ENCODE results near the gene HEXD. TPM values are rescaled to one million over a fixed set of nuclear protein-coding genes. Genes with fewer than 3 reads are reported as not detected.
"Not testable (repeated sequence)": the region's sequence is repeated elsewhere in the genome, so short reads cannot be mapped to it uniquely, and the experiment has no call there.

HEXD gene
- polyA plus RNA-seq (2013, experiment 1 of 2; ENCODE audit: insufficient read length): 15.2 TPM
- polyA plus RNA-seq (2013, experiment 2 of 2; ENCODE audit: insufficient read length): 13.8 TPM

DNA sequence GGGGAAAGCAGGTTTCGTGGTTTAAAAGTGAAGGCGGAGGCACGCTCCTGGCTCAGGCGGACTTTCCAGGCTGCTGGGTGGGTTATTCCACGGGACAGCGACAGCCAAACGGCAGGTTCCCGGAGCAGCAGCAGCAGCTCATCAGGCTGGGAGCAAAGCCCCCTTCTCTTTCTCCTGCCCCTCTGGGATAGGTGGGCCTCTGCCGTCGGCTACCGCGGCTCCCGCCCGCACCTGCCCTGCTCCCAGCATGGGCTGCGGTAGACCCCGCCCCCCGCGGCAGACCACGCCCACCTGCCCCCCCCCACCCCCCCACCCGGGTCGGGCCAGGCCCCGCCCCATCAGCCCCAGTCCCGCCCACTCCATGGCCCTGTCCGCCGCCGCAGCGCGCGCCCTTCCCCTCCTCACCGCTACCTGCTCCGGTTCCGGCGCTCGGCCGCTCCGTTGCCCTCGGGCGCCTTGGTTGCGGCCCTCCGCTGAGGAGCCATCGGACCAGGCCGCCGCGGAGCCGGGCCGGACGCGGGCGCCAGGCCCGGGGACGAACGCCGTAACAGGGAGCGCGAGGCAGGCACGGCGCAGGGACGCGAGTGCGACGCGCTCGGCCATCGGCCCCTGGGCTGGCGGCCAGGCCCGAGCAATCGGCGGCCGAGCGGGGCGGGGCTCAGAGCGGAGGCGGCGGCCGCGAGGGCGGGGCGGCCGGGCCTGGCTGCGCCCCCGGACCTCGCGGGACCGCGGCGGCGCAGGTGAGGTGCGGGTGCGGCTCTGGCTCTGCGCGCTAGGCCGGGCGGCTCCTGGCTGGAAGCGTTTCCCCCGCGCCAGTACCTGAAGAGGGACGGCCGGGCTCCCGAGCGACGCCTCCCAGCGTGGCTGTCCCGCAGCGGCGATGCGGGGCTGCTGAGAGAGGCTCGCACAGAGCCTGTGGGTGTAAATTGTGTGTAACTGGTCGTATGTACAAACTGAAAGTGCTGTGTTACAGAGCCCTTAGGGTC, at the start of gene HEXD, which contains the start of gene OGFOD3:
Gene HEXD, plus strand, starts transcription at position 347 of the 986 bp plus-strand sequence. CDS start 1,453 bp downstream, outside the sequence.
Gene OGFOD3, minus strand, starts transcription at position 586 of the 986 bp plus-strand sequence. Its CDS starts 101 bp downstream, at position 485.
- peak; percentile 80 for DNase-seq

DNA sequence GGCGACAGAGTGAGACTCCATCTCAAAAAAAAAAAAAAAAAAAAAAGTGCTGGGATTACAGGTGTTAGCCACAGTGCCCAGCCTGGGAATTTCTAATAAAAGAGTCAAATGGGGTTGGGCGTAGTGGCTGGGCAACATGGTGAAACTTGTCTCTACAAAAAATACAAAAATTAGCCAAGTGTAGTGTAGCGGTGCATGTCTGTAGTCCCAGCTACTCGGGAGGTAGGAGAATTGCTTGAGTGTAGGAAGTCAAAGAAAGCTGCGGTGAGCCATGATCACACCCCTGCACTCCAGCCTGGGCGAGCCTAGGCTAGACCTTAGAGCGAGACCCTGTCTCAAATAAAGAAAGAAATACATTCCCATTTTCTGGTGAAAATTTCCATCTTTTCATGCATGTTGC, 48.9 kb upstream of the HEXD start:
- DNase-seq: no peak

DNA sequence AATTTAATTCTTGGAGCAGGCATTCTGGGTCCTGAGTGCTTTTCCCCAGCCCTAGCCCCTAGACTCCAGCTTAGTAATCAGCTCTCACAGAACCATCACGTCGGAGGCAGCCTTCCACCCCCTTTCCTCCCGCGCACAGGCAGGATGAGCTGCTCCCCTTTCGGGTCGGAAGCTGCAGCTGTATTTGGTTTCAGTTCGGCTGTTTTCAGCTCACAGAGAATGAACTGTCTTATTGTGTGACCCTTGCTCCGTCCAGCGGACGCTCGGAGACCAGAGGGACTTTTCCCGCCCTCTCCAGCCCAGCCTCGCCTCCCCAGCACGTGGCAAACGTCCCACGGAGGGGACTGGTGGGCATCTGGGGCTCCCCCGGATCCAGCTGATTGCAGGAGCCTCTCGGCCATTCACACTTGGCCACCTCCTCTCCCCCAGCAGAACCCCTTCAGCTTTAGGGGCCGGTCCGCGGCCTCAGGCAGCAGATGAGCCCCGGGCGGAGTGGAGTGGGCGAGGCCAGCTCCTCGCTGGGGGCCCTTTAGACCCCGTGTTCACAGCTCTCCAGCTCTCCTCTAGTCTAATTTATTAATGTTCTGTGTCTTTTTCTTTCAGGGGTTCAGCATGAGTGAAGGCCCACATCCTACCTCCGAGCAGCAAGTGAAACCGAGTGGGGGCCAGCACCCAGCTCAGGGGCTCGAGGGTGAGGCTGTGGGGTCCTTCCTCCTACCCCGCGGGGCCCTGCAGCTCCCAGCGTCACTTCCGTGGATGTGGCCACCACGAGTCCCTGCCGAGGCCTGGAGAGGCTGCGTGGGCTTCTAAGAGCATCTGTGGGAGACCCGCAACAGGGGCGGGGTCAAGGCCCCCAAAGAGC, 47.4 kb upstream of the HEXD start:
- no peak for DNase-seq

- no peak for DNase-seq
Observed at GRCh38 chr17:82371333-82372248, 46.6 kb upstream of the HEXD start, which contains the start of gene UTS2R. Gene UTS2R, plus strand, starts transcription at chr17:82371765. Its CDS starts 2,560 bp downstream, at chr17:82374325.

GRCh38 chr17:82372249-82373071, 45.7 kb upstream of the HEXD start:
- DNase-seq: no peak

GRCh38 chr17:82373072-82373452, 45.1 kb upstream of the HEXD start:
- not testable (repeated sequence) for DNase-seq

- DNase-seq: no peak
Observed at GRCh38 chr17:82373731-82374625, 44.2 kb upstream of the HEXD start.

DNA sequence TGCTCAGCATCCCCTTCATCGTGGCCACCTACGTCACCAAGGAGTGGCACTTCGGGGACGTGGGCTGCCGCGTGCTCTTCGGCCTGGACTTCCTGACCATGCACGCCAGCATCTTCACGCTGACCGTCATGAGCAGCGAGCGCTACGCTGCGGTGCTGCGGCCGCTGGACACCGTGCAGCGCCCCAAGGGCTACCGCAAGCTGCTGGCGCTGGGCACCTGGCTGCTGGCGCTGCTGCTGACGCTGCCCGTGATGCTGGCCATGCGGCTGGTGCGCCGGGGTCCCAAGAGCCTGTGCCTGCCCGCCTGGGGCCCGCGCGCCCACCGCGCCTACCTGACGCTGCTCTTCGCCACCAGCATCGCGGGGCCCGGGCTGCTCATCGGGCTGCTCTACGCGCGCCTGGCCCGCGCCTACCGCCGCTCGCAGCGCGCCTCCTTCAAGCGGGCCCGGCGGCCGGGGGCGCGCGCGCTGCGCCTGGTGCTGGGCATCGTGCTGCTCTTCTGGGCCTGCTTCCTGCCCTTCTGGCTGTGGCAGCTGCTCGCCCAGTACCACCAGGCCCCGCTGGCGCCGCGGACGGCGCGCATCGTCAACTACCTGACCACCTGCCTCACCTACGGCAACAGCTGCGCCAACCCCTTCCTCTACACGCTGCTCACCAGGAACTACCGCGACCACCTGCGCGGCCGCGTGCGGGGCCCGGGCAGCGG, 43.4 kb upstream of the HEXD start:
- no peak for DNase-seq

DNA sequence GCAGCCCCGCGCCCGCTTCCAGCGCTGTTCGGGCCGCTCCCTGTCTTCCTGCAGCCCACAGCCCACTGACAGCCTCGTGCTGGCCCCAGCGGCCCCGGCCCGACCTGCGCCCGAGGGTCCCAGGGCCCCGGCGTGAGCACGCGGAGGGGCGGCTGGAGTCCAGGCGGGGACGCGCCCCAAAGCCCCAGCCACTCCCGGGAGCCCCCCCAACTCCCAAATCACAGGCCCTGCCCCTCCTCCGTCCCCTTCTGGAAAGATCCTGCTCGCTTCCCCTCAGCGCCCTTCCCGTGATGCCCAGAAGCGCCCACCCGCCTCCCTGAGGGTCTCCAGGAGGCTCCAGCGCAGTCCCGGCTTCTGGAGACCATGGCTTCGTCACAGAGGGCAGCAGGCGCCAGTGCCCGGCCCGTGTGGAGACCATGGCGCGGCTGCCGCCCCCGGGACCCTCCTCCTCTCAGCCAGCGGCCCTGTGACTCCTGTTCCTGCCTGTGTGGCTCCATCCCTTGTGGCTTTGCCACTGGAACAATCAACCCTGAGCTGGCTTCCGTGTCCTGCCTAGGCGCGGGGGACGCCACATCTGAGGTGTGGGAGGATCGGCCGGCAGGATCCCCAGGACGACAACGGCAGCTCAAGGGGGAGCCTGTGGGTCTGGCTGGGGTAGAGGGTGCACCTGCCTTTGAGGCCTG, 42.6 kb upstream of the HEXD start:
- DNase-seq: no peak

DNA sequence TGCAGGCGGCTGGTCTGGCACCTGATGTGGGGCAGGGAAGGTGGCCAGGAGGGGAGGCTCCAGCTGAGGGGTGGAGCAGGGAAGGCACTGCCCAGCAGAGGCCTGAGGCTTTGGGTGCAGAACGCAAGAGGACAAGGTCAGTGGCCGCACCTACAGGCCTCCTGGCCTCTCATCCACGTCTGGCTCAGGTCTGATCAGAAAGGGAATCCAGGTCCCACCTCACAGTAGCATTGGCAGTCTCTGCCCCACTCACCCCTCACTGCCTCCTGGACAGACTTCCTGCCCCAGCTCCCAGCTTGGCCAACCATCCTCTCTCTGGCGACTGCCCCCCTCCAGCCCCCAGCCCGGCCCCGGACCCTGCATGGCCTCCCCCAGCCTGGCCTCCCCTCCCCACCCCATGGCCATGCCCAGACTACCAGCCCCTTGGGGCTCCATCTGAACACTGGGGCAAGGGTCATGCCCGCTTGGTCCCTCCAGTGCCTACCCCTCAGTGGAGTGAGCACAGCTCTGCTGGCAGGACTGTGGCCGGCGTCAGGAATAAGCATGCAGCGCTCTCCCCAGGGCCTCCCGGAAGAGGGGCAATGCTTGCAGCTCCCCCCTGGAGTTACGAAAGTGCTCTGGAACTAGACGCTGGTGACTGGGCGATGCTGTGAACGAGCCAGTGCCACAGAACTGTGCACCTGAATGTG, 42.0 kb upstream of the HEXD start:
- no peak for DNase-seq

DNA sequence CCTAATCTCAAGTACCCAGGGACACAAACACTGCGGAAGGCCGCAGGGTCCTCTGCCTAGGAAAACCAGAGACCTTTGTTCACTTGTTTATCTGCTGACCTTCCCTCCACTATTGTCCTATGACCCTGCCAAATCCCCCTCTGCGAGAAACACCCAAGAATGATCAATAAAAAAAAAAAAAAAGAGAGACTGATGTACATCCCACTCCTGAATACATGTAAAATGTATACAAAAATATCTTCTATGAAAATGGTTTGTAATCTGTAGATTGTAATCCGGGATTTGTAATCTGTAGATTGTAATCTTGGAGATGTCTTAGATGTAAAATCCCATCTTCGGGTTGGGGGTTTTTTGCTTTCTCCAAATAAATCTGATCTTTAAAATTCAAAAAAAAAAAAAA, 40.9 kb upstream of the HEXD start:
- DNase-seq: not testable (repeated sequence)

- no peak for DNase-seq
Observed at GRCh38 chr17:82377924-82378740, 40.0 kb upstream of the HEXD start.

- no peak for DNase-seq
Observed at GRCh38 chr17:82378741-82379021, 39.5 kb upstream of the HEXD start.

- DNase-seq: no peak
Observed at GRCh38 chr17:82380860-82381702, 37.1 kb upstream of the HEXD start.

GRCh38 chr17:82381703-82382009, 36.5 kb upstream of the HEXD start:
- DNase-seq: not testable (repeated sequence)

DNA sequence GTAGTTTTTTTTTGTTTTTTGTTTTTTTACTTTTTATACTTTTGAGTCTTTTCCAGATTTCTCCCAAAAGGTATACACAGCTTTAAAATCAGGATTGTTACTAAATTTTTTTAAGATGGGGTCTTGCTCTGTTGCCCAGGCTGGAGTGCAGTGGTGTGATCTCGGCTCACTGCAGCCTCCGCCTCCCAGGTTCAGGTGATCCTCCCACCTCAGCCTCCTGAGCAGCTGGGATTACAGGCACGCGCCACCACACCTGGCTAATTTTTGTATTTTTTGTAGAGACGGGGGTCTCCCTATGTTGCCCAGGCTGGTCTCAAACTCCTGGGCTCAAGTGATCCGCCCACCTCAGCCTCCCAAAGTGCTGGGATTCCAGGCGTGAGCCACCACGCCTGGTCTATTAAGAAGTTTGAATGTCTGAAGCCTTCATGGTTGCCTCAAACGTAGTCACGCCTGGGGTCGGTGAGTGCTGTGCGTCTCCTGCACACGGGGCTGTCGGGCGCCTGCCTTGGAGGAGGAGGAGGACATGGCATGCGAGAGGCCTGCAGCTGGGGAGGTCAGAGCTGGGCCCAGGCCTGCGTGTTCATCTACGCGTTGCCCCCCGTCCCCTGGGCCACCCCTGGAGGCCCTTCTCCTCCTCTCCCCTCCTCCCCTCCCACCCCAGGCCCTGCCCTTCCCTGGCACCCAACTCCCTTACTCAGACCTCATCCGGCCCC, 35.8 kb upstream of the HEXD start:
- DNase-seq: not testable (repeated sequence)
